Retina (tissue), 1 donor: Measurements from ENCODE around the gene CLASP2.

Source experiments
- DNase-seq: peaks from one replicate; pipeline ENCODE4 v3.0.0-alpha.2; 2016

CLASP2 gene

GRCh38 chr3:33629219-33629618 is 88.8 kb downstream of the CLASP2 start:
- no peak for DNase-seq

DNA sequence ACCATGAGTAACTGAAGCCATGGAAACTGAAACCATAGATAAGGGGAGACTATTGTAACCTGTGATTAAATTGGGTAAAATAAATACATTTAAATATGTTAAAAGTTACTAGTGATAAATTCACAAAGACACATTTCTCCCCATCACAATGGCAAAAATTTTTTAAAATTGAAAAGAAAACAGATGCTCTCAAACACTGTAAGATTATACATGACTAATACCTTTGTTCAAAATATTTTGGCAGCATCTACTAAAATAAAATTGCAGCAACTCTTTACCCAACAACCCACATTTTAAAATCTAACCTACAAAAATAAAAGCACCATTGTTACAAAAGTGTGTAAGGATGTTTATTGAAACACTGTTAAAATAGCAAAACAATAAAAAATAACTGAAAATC is 93.3 kb downstream of the CLASP2 start:
- DNase-seq = no peak

GRCh38 chr3:33613041-33613440 is 105.0 kb downstream of the CLASP2 start:
- no peak for DNase-seq

- no peak for DNase-seq
These were observed 105.4 kb downstream of the CLASP2 start for GRCh38 chr3:33612607-33613006.

- no peak for DNase-seq
These were observed 115.2 kb downstream of the CLASP2 start for GRCh38 chr3:33602829-33603228.

DNA sequence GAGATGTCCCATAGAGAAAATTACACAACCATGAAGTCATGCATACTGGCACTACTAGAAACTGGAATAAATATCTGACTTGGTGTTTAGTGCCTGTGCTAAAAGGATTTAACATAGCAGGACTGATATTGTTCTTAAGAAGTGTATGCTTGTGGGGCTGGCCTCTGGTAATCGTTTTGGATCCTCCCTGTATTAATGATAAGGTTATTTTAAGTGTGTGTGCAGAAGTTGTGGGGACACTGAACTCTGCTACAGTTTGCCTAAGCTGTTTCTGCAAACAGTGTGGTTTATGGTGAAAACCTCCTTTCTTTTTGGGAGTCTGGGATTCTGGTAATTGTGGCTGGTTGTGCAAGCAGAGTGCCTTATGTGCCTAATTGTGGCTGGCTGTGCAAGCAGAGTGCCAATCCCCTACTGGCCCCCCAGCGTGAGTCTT is 120.8 kb downstream of the CLASP2 start:
- DNase-seq = no peak

DNA sequence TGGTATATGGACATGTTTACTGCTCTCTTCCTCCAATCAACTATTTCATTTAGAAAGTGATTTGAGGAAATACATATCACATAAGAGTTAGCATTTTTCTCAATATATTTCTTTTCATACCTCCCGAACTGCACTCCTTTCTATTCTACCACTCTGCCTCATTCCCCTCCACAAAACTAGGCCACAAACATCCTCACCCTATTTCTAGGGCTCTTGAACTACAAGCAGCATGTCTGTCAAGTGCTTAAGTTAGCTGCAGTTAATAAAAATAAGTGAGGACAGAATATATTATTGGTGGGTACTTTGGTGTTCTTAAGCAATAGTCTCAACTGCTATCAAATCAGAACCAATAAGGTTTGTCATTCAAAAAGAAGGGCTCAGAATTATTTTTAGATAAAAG is 125.1 kb downstream of the CLASP2 start:
- no peak for DNase-seq

- no peak for DNase-seq
These were observed 127.5 kb downstream of the CLASP2 start for GRCh38 chr3:33590541-33590940.

DNA sequence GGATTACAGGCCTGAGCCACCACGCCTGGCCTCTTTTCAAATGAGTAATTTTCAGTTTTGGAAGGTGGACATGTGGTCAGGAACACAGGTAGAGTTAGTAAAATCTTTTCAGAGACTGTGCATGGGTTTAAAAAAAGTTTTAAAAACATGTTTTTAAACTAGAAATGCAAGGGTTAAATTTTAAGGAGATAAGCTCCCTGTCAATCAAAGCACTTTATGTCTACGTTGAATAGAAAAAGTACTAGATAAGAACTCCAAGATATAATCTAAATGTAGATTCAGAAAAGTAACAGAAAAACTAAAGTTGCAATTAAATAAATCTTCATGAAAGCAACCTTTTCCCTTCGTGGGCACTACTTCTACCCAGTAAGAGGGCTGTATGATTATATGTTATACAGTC is 131.7 kb downstream of the CLASP2 start:
- DNase-seq = no peak

- no peak for DNase-seq
These were observed 135.8 kb downstream of the CLASP2 start for GRCh38 chr3:33582234-33582633.

GRCh38 chr3:33581666-33582065 is 136.4 kb downstream of the CLASP2 start:
- no peak for DNase-seq

DNA sequence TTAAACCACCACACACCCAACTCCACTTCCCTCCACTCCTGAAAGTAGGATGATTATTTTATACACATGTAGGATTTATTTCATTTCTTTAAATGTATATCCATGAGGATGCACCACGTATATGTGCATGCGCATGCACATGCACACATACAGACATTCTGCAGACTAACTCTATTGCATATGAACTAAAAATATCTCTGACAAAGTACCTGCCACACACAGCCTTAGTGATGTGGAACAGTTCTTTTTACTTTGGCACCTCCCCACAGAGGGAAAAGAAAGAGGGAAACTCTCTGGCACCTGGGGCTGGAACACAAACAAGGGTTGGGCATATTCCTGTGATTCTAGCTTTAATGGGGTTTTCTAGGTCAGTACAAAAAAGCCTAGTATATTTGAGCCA is 138.2 kb downstream of the CLASP2 start:
- DNase-seq = no peak

DNA sequence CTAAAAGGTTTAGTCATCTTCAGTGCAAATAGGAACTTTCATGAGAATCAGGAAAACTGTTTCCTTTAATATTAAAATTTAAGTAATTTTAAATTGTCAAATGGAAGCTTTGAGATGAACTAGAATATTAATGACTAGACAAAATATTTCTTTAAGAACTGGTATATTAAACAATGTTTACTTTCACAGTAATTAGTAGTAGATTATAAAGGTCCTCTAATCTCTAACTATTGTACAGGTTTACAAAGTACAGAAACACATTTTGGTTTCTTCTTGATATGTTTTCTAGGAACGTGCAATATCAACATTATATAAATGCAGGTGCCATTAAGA is 138.9 kb downstream of the CLASP2 start:
- no peak for DNase-seq

- DNase-seq = no peak
These were observed 139.5 kb downstream of the CLASP2 start for GRCh38 chr3:33578325-33579177.

- DNase-seq = no peak
These were observed 140.5 kb downstream of the CLASP2 start for GRCh38 chr3:33577588-33577987.

DNA sequence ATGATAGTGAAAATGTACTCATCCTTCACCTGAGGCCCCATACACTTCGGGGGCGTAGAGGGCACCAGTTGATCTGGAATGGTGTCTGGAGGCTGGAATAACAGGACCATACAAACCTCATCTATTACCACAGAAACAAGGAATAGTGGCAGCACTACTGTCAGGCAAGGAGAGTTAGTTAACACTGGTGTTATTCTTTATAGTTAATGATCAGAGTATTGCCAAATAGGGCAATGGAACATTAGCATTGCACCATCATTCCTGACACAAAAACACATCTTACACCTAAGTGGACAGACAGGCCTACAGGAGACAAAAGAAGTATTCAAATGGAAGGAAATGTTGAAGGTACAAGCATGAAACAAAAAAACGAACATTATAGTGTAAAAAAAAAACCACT is 140.9 kb downstream of the CLASP2 start:
- no peak for DNase-seq

GRCh38 chr3:33575311-33575710 is 142.7 kb downstream of the CLASP2 start:
- DNase-seq = no peak

GRCh38 chr3:33557829-33558228 is 160.2 kb downstream of the CLASP2 start:
- DNase-seq = no peak

GRCh38 chr3:33557279-33557678 is 160.8 kb downstream of the CLASP2 start:
- no peak for DNase-seq

GRCh38 chr3:33547101-33547500 is 171.0 kb downstream of the CLASP2 start:
- DNase-seq = no peak

GRCh38 chr3:33544126-33544525 is 173.9 kb downstream of the CLASP2 start:
- no peak for DNase-seq

DNA sequence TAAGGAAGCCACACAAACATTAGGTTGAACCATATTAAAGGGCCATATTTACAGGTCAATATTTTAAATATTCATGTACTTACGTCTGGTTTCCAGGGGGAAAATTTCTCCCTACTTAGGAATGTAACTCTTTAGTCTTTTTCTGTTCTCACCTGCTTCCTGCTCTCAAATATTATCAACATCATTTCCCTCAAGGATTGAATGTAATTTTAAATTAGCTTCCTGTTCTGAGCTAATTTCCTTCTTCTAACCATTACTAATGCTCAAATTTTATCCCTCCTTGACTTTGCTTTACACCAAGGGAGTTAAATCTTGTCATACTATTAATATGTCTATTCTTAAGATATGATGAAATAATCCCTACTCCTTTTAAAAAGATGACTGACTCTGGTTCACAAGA is 174.5 kb downstream of the CLASP2 start:
- DNase-seq = no peak

GRCh38 chr3:33541918-33542317 is 176.1 kb downstream of the CLASP2 start:
- no peak for DNase-seq

GRCh38 chr3:33538678-33539339 is 179.2 kb downstream of the CLASP2 start:
- DNase-seq = no peak

DNA sequence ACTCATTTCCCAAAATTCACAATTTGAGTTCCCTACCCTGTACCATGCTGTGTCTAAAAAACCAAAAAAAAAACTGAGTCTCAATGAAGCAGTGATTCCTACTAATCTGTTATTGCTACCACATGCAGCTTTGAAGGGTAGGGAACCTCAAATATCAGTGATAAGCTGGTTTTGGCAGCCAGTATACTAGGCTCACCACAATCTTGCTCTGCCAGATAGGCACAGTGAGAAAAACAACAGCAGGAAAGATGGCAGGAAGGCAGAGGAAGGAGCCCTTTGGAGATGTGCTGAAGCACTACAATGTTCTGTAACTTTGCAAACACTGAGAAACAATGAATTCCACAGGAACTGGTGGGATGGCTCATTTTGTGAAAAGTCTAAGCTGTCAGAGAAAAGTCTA is 180.9 kb downstream of the CLASP2 start:
- DNase-seq = no peak
